ENCODE results near the gene DDX49.

DNA sequence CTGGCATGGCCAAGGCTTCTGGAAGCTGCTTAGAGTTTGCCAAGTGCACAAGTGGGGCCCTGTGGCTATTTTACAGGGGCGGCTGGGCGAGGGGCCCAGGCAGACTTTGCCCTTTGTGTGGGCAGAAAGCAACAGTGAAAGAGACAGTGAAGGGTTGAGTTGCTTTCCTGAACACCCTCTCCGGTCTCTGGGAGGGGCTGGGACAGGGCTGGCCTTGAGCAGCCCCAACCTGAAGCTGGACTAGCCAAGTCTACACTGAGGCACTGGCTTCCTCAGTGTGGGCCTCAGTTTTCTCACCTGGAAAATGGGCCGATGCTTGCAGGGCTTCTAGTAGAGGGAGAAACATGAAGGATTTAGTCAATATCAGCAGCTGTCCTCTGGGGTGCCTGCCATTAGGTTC lies 23.9 kb downstream of the DDX49 start:
- TF ChIP-seq POLR2A (IDR thresholded peaks at IDR 0.05; ENCODE audit: low read depth, low read length) = no peak
- no peak for TF ChIP-seq TAF1 (IDR thresholded peaks at IDR 0.05; ENCODE audit: low read depth, low read length)
- TF ChIP-seq SPI1 (IDR thresholded peaks at IDR 0.05; ENCODE audit: low read depth, low read length) = no peak
- TF ChIP-seq POLR2AphosphoS5 (IDR thresholded peaks at IDR 0.05; ENCODE audit: low read depth, low read length) = no peak
